Islet precursor cell (in vitro differentiated cells): Measurements from ENCODE around the gene KLK12.

Experiments used
- DNase-seq: peaks from one replicate; pipeline ENCODE4 v3.0.0-alpha.2; 2018

The KLK12 gene

GRCh38 chr19:51034704-51035103 is at the start of gene KLK12:
Gene KLK12, minus strand, starts transcription at chr19:51035002. Its CDS starts 381 bp downstream, at chr19:51034621.
- DNase-seq = no peak

GRCh38 chr19:51084505-51084904 is 49.7 kb upstream of the KLK12 start:
- no peak for DNase-seq

DNA sequence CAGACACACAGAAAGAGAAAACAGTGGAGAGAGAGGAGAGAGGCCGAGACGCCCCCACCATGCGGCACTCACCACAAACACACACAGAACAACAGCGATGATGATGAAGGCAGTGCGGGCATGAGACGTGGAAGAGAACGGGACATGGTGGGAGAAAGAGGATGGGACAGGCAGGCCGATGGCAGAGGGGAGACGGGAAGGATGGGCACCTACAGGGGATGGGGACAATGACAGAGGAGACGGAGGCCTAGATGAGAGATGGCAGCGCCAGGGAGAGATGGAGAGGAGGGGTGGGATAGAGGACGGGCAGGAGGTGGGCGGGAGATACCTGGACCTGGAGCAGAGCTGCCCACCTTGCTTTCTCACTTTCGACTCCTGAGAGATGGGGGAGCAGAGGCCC is 49.0 kb upstream of the KLK12 start:
- no peak for DNase-seq

GRCh38 chr19:51083181-51083580 is 48.4 kb upstream of the KLK12 start:
- no peak for DNase-seq

DNA sequence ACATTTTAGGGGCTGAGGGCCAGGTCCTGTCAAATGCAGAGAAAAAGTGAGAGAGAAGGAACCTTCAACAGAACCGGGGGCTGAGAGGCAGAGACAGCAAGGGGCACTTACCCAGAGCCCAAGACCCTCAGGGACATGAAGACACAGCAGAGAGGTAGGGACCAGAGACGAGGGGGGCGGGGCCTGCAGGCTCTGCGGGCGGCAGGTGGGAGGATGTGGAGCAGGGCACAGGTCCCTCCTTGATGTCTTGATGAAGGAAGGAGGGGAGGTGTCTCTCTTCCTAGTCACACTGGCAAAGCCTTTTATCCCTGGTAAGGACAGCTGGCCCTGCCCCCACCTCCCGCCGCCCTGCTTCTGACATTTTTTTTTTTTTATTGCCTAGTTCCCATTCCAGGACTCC is 47.8 kb upstream of the KLK12 start, which contains the start of gene KLK14:
KLK14 (minus strand) TSS at position 277 of the 400 bp plus-strand sequence; CDS start at position 4, 273 bp downstream.
- DNase-seq = no peak

- DNase-seq = no peak
Observed at GRCh38 chr19:51081476-51081875, 46.7 kb upstream of the KLK12 start.

GRCh38 chr19:51079481-51080110 is 44.8 kb upstream of the KLK12 start:
- DNase-seq = no peak

DNA sequence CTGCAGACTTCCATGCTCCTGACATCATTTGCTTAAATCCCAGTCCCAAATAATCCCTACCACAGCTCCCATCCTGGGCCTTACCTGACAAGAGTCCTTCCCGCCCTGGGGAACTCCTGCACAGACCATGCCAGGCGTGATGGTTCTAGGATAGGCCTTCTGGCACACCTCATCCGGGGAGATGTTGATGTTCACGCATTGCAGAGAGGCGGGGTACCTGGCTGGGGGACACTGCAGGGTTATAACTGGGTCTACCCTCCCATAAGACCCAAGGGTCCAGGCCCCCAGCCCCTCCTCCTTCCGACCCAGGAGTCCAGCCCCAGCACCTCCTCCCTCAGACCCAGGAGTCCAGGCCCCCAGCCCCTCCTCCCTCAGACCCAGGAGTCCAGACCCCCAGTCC is 43.9 kb upstream of the KLK12 start:
- no peak for DNase-seq

GRCh38 chr19:51078104-51078503 is 43.3 kb upstream of the KLK12 start:
- no peak for DNase-seq

DNA sequence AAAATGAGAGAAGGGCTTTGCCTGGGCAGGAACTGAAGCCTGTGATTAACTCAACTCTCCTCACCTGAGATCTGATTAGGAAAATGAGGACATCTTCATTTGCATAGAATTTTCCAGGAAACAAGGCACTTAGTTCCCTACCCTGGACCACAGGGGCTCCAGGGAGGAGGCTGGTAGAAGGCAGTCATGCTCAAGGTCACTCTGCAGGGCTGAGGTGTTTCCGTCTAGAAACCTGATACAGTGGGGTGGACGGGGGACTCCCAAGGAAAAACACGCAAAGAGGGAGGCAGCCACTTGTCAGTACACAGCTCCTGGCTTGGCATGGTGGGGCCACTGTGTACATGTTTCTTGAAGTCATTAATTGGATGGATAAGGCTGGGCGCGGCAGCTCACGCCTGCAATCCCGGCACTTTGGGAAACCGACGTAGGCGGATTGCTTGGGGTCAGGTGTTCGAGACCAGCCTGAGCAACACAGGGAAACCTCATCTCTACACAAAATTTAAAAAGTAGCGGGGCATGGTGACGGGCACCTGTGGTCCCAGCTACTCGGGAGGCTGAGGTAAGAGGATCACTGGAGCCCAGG is 41.9 kb upstream of the KLK12 start:
- DNase-seq = no peak

DNA sequence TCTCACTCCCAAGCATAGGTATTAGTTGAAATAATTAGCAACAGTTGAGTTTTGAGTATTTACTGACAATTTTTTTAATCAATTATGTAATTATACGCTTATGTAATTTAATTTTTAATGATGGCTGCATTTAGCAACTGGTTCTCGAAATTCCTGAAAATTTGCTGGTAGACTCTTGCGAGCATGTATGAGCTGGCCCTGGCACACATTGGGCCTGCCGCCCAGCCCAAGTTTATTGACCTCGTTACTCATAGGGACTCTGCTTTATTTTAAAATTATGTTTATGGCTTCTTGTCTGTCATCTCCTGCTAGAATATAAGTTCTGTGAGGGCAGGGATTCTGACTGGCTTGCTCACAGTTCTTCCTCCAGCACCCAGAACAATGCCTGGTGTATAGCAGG is 41.2 kb upstream of the KLK12 start:
- DNase-seq = no peak

- DNase-seq = no peak
Observed at GRCh38 chr19:51071095-51071405, 36.2 kb upstream of the KLK12 start.

DNA sequence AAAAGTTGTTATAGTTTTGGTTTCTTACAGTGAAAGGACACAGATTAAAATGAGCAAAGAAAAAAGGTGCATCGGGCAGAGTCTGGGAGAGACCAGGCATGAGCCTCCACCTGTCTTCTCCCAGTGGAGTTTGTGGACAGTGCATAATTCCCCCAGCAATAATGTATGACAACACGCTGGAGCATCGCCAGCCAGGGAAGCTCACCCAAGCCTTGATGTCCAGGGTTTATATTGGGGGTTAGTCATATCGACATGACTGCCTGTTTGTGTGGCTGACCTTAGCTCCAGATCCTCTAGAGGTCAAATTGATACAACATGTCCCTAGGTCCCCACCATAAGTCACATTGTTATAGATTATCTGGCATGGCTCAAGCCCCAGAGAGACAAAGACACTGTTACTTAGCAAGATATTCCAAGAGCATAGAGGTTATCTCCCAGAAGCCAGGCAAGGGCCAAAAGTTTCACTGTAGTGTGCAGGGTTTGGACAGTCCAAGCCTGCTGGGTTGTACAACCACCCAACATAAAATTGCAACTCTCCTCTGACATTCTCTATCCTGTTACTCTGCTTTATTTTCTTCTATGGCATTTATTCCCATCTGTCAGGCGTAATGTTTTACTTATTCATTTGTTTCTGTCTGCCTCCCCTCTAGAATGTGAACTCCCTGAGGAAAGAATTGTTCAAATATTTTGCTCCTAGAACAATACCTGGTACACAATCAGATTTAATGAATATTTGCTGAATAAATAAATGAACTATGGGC is 35.7 kb upstream of the KLK12 start:
- no peak for DNase-seq

GRCh38 chr19:51066393-51067186 is 31.8 kb upstream of the KLK12 start:
- no peak for DNase-seq

GRCh38 chr19:51065221-51065960 is 30.6 kb upstream of the KLK12 start:
- no peak for DNase-seq

GRCh38 chr19:51064534-51065220 is 29.9 kb upstream of the KLK12 start, which contains the start of gene KLK13:
Gene KLK13, minus strand, starts transcription at chr19:51065092. Its CDS starts 25 bp downstream, at chr19:51065067.
- peak; percentile 78 for DNase-seq

- DNase-seq = no peak
Observed at GRCh38 chr19:51063664-51064063, 28.9 kb upstream of the KLK12 start.

GRCh38 chr19:51060973-51061372 is 26.2 kb upstream of the KLK12 start:
- no peak for DNase-seq

GRCh38 chr19:51060336-51060735 is 25.5 kb upstream of the KLK12 start:
- no peak for DNase-seq

DNA sequence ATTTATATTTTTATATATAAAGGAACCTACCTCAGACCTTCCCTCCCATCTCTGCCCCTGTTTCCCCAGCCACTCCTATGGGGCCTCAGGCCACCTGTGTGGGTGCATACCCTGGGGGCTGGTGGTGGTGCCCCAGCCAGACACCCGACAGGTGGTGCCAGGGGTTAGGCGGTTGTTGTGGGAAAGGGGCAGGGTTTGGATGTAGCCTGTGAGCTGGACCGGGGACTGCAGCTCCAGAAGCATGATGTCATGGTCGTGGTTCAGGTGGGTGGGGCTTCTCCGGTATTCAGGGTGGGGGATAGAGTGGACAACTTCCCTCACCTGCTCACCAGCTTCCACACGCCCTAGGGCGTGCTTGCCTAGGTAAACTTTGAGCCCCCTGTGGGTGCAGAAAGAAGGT is 24.9 kb upstream of the KLK12 start:
- no peak for DNase-seq

GRCh38 chr19:51055866-51056265 is 21.1 kb upstream of the KLK12 start:
- DNase-seq = no peak

DNA sequence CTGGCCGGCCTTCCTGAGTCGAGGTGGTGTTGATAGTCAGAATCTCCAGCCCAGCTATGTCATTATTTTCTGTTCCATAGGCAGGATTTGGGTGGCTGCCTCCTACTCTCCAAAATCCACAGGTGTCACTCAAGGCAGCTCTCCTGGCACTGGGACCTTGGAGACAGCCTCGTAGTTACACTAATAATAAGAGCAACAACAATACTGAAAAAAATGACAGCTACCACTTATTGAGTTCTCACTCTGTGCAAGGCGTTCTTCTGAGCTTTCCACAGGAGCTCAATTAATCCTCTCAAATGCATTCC is 12.2 kb upstream of the KLK12 start:
- DNase-seq = no peak
